Heart left ventricle (tissue), 16 donors: ENCODE results near the gene GPC6. TPM values are rescaled to one million over a fixed set of nuclear protein-coding genes. Genes with fewer than 3 reads are reported as not detected.

ENCODE experiments used
- ATAC-seq, 4 donors: fragments of 200-7000 bp; cut with Tn5 transposase; one replicate each; pipeline ENCODE4 v1.9.1; 2020 to 2022; ENCODE audit warnings: moderate library complexity in 4 of 4, mild to moderate bottlenecking in 3 of 4, moderate number of reproducible peaks in 1 of 4
- DNase-seq, 5 donors: peaks; one replicate each; pipeline ENCODE4 v3.0.0-alpha.2; 2020
- H3K27ac ChIP-seq, 12 donors: fragments of 200-600 bp; sonication (generic) in 4 of 12; one replicate each; pipeline versions ENCODE4 v1.5.0 to v1.8.0; 2016 to 2022; ENCODE audit warnings: mild to moderate bottlenecking in 2 of 12
- H3K27me3 ChIP-seq, 9 donors: fragments of 200-600 bp; sonication (generic) in 2 of 9; one replicate each; pipeline versions ENCODE4 v1.5.1 to v1.8.0; 2016 to 2022; ENCODE audit warnings: mild to moderate bottlenecking in 3 of 9
- H3K36me3 ChIP-seq, 9 donors: fragments of 200-600 bp; sonication (generic) in 2 of 9; one replicate each; pipeline versions ENCODE4 v1.5.0 to v1.8.0; 2018 to 2022; ENCODE audit warnings: mild to moderate bottlenecking in 2 of 9
- H3K4me1 ChIP-seq, 12 donors: fragments of 200-600 bp; sonication (generic) in 4 of 12; one replicate each; pipeline versions ENCODE4 v1.5.0 to v1.8.0; 2016 to 2022; ENCODE audit warnings: mild to moderate bottlenecking in 3 of 12
- H3K4me3 ChIP-seq, 12 donors: fragments of 200-600 bp; sonication (generic) in 4 of 12; one replicate each; pipeline versions ENCODE4 v1.5.0 to v1.8.0; 2017 to 2022; ENCODE audit warnings: mild to moderate bottlenecking in 9 of 12, moderate library complexity in 4 of 12
- H3K9me3 ChIP-seq, 12 donors: fragments of 200-600 bp; sonication (generic) in 4 of 12; one replicate each; pipeline versions ENCODE4 v1.5.0 to v1.8.0; 2016 to 2022; ENCODE audit warnings: mild to moderate bottlenecking in 1 of 12
- CTCF ChIP-seq, 12 donors: fragments of 200-600 bp; sonication (generic) in 4 of 12; IDR thresholded peaks; one replicate each; pipeline versions ENCODE4 v1.5.0 to v1.8.0; 2018 to 2022; ENCODE audit warnings: antibody characterized with exemption in 12 of 12, mild to moderate bottlenecking in 5 of 12
- POLR2A ChIP-seq, 2 donors: fragments of 450-650 bp; IDR thresholded peaks; one replicate each; pipeline ENCODE4 v1.6.1; 2017; ENCODE audit warnings: antibody characterized with exemption in 2 of 2, mild to moderate bottlenecking in 2 of 2, moderate library complexity in 2 of 2
- WGBS, 4 donors: extraction: QIAGEN DNeasy Blood & Tissue Kit in 2 of 4; methylation state at CpG; one replicate each; pipeline versions ENCODE4 v1.1.5 to v1.1.7; 2013 to 2018; 5-methylcytosine and 5-hydroxymethylcytosine counted together
- intact Hi-C, 10 donors: fragments of 100-400 bp; cut with DNase I; formaldehyde crosslinking; loops; one replicate each; pipeline versions ENCODE4 v1.11.1 to v1.14.2; 2022
- polyA plus RNA-seq, 2 donors: library from polyadenylated mRNA; stranded (reverse); fragments of 200-250 nt; gene quantifications; one replicate each; pipeline ENCODE4 v1.2.3, GENCODE V29; 2013
- total RNA-seq, 9 donors: library from RNA; depleted of rRNA in 2 of 9; stranded (reverse); fragments of >200 nt in 2 of 9; fragmentation: NEBNext Ultra II Directional in 3 of 9; extraction: Animal tissue kit (Norgen Biotek cat#: 25700) in 3 of 9; gene quantifications; one replicate each; pipeline versions ENCODE4 v1.1.0 to v1.2.4, GENCODE V29; 2016 to 2023
- donor health status: ischemic (EF 13 %, LVEDD 7.1; RV severe dilation, severe dysfunction).
- donor health status: healthy with polysubstance abuse.
- donor health status: DM: no; HTN: yes; CAD: no.
- donor health status: DM: no; HTN: no; CAD: no.
- donor health status: ischemic (EF 25% LVEDD 6.9; RV normal size, moderate dysfunction).
- donor health status: ischemic (EF 25% LVEDD 5.7; RV mildly dilated, moderate dysfunction).
- donor health status: healthy.
- donor health status: DM: yes; HTN: yes; CAD: no.
- donor health status: ischemic (EF 35%, LVEDD 5.7; RV mildly dilated, moderate dysfunction).
- donor health status: nonischemic (EF 11% LVEDD 7.7; RV severe dilation, severe dysfunction).
- donor health status: DM: yes; HTN: yes; CAD: no.
- donor health status: PGD.
- donor health status: ischemic (EF 29% LVEDD 5.4; RV normal size, mild dysfunction).
- donor health status: nonischemic (EF 23%, LVEDD 6.1; RV moderate dilation, normal function).

The GPC6 gene
- total and polyA plus RNA-seq, 11 donors = 0.08 to 6.2 (median 2.0) TPM

DNA sequence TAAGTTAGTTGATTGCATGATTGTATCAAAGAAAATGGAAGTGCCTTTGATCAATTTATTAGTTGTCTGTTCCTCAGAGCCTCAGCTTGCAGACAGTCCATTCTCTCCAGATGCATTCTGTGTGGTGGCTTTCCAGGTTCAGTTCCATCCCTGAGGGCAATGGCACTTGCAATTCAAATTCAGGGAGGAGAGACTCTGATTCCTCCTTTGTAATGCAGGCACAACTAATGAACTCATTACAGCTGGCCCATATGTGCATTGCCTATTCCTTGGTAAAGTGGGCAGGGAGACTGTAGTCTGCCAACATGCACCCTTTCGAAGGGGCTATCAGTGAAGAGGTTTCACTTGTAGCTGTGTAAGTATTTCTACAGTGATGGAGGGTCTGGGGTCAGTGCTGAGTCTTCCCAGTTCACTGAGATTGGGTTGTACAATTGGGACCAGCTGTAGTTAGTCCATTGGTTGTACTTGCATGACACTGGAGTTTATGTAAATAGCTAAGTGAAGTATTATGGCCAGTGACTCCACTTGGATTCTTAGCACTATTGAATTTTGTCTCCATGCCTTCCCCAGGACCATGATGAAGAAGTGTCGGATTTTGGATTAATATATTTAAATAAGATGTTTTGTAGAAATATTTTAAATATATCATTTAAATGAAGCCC, 401.7 kb downstream of the GPC6 start:
- no peaks in the 10 kb centered on the region for H3K9me3 ChIP-seq
- no peak overlapping the region for H3K27ac ChIP-seq
- DNase-seq = no peak
- H3K4me1 ChIP-seq = no peaks in the 10 kb centered on the region
- 78 to 86% (median 81%) methylated on average over 2 of the region's 2 CpGs for WGBS, 4 donors
- intact Hi-C loops = no loop called here
- no peaks in the 10 kb centered on the region for H3K36me3 ChIP-seq
- no peaks in the 10 kb centered on the region for H3K27me3 ChIP-seq
- no peak for TF ChIP-seq CTCF (IDR thresholded peaks at IDR 0.05)
- H3K4me3 ChIP-seq = no peak overlapping the region
- ATAC-seq = no peak

DNA sequence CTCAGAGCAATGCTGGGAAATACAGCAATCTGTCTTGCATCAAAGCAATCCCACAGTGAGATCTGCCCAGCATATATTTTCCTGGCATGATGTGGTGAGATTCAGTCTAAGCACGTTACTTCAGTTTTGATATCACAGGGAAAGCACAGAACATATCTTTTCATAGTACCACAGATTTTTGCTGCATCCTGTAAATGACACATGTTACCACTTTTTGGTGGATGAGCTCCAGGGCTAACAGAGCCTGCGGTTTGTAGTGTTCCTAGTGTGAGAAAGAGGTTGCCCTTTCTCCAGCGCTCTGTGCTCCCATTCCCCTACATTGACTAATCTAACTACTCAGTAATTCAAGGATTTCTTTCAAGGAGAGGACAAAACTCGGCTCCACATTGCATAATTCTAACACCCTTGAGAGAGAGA, 409.0 kb downstream of the GPC6 start:
- intact Hi-C loops = no loop called here
- ATAC-seq = peak in 3 of 4 donors; percentile 34 to 91 (median 85)
- TF ChIP-seq POLR2A (IDR thresholded peaks at IDR 0.05) (no peak), CTCF (IDR thresholded peaks at IDR 0.05) (no peak)
- WGBS, 4 donors = 57 to 66% (median 58%) methylated on average over 4 of the region's 4 CpGs
- H3K4me1 ChIP-seq = no peaks in the 10 kb centered on the region
- no peak overlapping the region for H3K4me3 ChIP-seq
- no peaks in the 10 kb centered on the region for H3K27me3 ChIP-seq
- no peaks in the 10 kb centered on the region for H3K9me3 ChIP-seq
- H3K36me3 ChIP-seq = no peaks in the 10 kb centered on the region
- H3K27ac ChIP-seq = no peak overlapping the region
- no peak for DNase-seq

DNA sequence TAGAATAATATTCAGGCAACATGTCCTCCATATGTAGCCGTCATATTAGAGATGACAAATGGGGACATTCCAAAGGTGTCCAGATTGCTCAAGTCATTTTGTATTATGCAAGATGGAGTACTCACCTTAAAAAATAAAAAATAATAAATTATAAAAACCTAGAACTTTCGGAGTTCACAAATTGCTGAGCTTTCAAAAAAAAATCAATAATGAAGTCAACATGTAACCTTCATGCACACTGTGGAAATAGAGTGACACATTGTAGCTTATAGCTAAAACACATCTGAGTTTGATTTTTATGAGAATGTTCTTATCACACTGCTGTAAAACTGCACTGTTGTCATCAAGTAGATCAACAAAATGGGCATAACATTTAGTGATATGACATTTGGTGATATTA, 411.2 kb downstream of the GPC6 start:
- Histone ChIP-seq H3K36me3 (no peaks in the 10 kb centered on the region), H3K4me1 (no peaks in the 10 kb centered on the region), H3K9me3 (no peaks in the 10 kb centered on the region), H3K4me3 (no peak overlapping the region), H3K27me3 (no peaks in the 10 kb centered on the region), H3K27ac (no peak overlapping the region)
- no peak for ATAC-seq
- intact Hi-C loops = no loop called here
- no peak for DNase-seq
- WGBS, 4 donors = 89 to 93% (median 91%) methylated on average over 2 of the region's 2 CpGs
- TF ChIP-seq POLR2A (IDR thresholded peaks at IDR 0.05) = no peak

- no peak for TF ChIP-seq POLR2A (IDR thresholded peaks at IDR 0.05)
- 73 to 100% (median 86%) methylated on average over 1 of the region's 1 CpG for WGBS, 4 donors
- peaks cover 0 to 3% (median 0%) of the 10 kb centered on the region in 12 donors for H3K9me3 ChIP-seq
- H3K27me3 ChIP-seq = no peaks in the 10 kb centered on the region
- DNase-seq = no peak
- no peak overlapping the region for H3K27ac ChIP-seq
- no peak overlapping the region for H3K4me3 ChIP-seq
- no peaks in the 10 kb centered on the region for H3K36me3 ChIP-seq
- intact Hi-C loops = no loop called here
- no peak for ATAC-seq
- H3K4me1 ChIP-seq = no peaks in the 10 kb centered on the region
Measured at GRCh38 chr13:93640452-93640851, 413.8 kb downstream of the GPC6 start.

DNA sequence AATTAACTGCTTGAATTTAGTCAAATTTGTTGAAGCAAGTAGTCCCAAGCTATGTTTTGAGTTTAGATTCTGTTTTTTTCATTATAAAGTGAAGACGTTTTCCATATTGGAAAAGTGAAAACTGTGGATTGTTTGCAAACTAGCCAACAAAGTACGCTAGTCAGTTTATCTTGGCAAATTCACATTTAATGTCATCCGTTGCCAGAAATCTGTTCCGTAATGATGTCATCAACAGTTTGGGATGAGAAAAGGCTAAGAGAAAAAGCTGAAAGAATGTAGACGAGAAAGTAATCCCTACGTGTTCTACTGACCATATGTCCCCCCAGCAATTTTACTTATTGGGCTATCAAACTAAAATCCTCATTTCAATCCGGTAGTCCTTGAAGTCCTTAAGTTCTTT, 419.6 kb downstream of the GPC6 start:
- no peak for TF ChIP-seq POLR2A (IDR thresholded peaks at IDR 0.05)
- no peak for TF ChIP-seq CTCF (IDR thresholded peaks at IDR 0.05)
- ATAC-seq = peak in 1 of 4 donors; percentile 41

More for the DNA sequence above, 419.6 kb downstream of the GPC6 start:
- Histone ChIP-seq H3K36me3 (no peaks in the 10 kb centered on the region), H3K9me3 (peaks cover 0 to 3% (median 0%) of the 10 kb centered on the region in 12 donors), H3K4me1 (no peaks in the 10 kb centered on the region), H3K27me3 (no peaks in the 10 kb centered on the region), H3K4me3 (peak overlapping the region in 2 of 12 donors; percentile 9 to 17), H3K27ac (peak overlapping the region in 1 of 12 donors; percentile 9)
- no peak for DNase-seq
- intact Hi-C loops = no loop called here
- 49 to 69% (median 62%) methylated on average over 7 of the region's 7 CpGs for WGBS, 4 donors
